HL-60 (cell line): ENCODE data around the gene TTC28.

Source experiments
- CTCF ChIP-seq: IDR thresholded peaks from one replicate; pipeline ENCODE4 v1.5.1; 2011; ENCODE audit warnings: low read length, control low read depth, inconsistent platforms; ENCODE audit not compliant: insufficient read depth
- GABPA ChIP-seq: IDR thresholded peaks from 2 replicates; pipeline ENCODE4 v1.6.1; 2012; ENCODE audit warnings: low read depth
- POLR2AphosphoS5 ChIP-seq: IDR thresholded peaks from 2 replicates; pipeline ENCODE4 v1.6.1; 2012; ENCODE audit warnings: low read depth
- REST ChIP-seq: IDR thresholded peaks from 2 replicates; pipeline ENCODE4 v1.6.1; 2012; ENCODE audit warnings: low read depth; ENCODE audit not compliant: insufficient replicate concordance

GRCh38 chr22:28478564-28478963 lies 201.1 kb downstream of the TTC28 start:
- TF ChIP-seq POLR2AphosphoS5 (no peak), CTCF (no peak), GABPA (no peak), REST (no peak)
